ENCODE measurements around the gene PCDHB16.
"Not testable (repeated sequence)": the region's sequence is repeated elsewhere in the genome, so short reads cannot be mapped to it uniquely, and the experiment has no call there.

Gene PCDHB16

GRCh38 chr5:141182248-141182647 is at the start of gene PCDHB16:
Gene PCDHB16 (plus strand): TSS chr5:141182387. CDS start chr5:141182560, 173 bp downstream.
- no peak for DNase-seq (ENCODE audit: low spot score)

GRCh38 chr5:141135030-141135717 is 47.0 kb upstream of the PCDHB16 start, which contains the start of gene PCDHB5:
Gene PCDHB5 (plus strand): TSS chr5:141135206. CDS start chr5:141135435, 229 bp downstream.
- DNase-seq (ENCODE audit: low spot score): no peak

- no peak for DNase-seq (ENCODE audit: low spot score)
Measured at GRCh38 chr5:141135718-141136266, 46.4 kb upstream of the PCDHB16 start.

- not testable (repeated sequence) for DNase-seq (ENCODE audit: low spot score)
Measured at GRCh38 chr5:141137346-141137745, 44.8 kb upstream of the PCDHB16 start.

- DNase-seq (ENCODE audit: low spot score): no peak
Measured at GRCh38 chr5:141149812-141150211, 32.4 kb upstream of the PCDHB16 start, which contains the start of gene PCDHB6. Gene PCDHB6 (plus strand): TSS chr5:141150057. CDS start chr5:141150258, 201 bp downstream.

GRCh38 chr5:141150224-141150992 is 31.8 kb upstream of the PCDHB16 start:
- DNase-seq (ENCODE audit: low spot score): no peak

- DNase-seq (ENCODE audit: low spot score): no peak
Measured at GRCh38 chr5:141150993-141151325, 31.2 kb upstream of the PCDHB16 start.

GRCh38 chr5:141151632-141152031 is 30.6 kb upstream of the PCDHB16 start:
- not testable (repeated sequence) for DNase-seq (ENCODE audit: low spot score)

GRCh38 chr5:141152096-141152495 is 30.1 kb upstream of the PCDHB16 start:
- not testable (repeated sequence) for DNase-seq (ENCODE audit: low spot score)

- DNase-seq (ENCODE audit: low spot score): no peak
Measured at GRCh38 chr5:141155540-141156374, 26.4 kb upstream of the PCDHB16 start.

- DNase-seq (ENCODE audit: low spot score): not testable (repeated sequence)
Measured at GRCh38 chr5:141157356-141157755, 24.8 kb upstream of the PCDHB16 start.

GRCh38 chr5:141157901-141158300 is 24.3 kb upstream of the PCDHB16 start:
- DNase-seq (ENCODE audit: low spot score): not testable (repeated sequence)

- DNase-seq (ENCODE audit: low spot score): no peak
Measured at GRCh38 chr5:141172381-141173204, 9.6 kb upstream of the PCDHB16 start, which contains the start of gene PCDHB7. Gene PCDHB7 (plus strand): TSS chr5:141172644. CDS start chr5:141172836, 192 bp downstream.

- not testable (repeated sequence) for DNase-seq (ENCODE audit: low spot score)
Measured at GRCh38 chr5:141174291-141175104, 7.7 kb upstream of the PCDHB16 start.

- DNase-seq (ENCODE audit: low spot score): no peak
Measured at GRCh38 chr5:141175933-141176332, 6.3 kb upstream of the PCDHB16 start.

- DNase-seq (ENCODE audit: low spot score): not testable (repeated sequence)
Measured at GRCh38 chr5:141177577-141178191, 4.5 kb upstream of the PCDHB16 start, which contains the start of gene PCDHB8. Gene PCDHB8 (plus strand): TSS chr5:141177790. CDS start chr5:141178035, 245 bp downstream.

GRCh38 chr5:141179371-141179770 is 2.8 kb upstream of the PCDHB16 start:
- DNase-seq (ENCODE audit: low spot score): not testable (repeated sequence)

- DNase-seq (ENCODE audit: low spot score): not testable (repeated sequence)
Measured at GRCh38 chr5:141179876-141180275, 2.3 kb upstream of the PCDHB16 start.

GRCh38 chr5:141180313-141180712 is 1.9 kb upstream of the PCDHB16 start:
- no peak for DNase-seq (ENCODE audit: low spot score)
